ENCODE measurements around the gene WDR17. TPM values are rescaled to one million over a fixed set of nuclear protein-coding genes. Genes with fewer than 3 reads are reported as not detected.

Gene WDR17
- polyA plus RNA-seq, 1 donor from 2014 or later = 1.3 TPM

- no peaks in the 10 kb centered on the region for H3K9me3 Mint-ChIP-seq
- H3K4me3 Mint-ChIP-seq = no peak overlapping the region
- no peak overlapping the region for H3K27ac Mint-ChIP-seq
- H3K36me3 Mint-ChIP-seq = peaks cover 2% of the 10 kb centered on the region
- no peaks in the 10 kb centered on the region for H3K27me3 Mint-ChIP-seq
- H3K4me1 Mint-ChIP-seq = no peaks in the 10 kb centered on the region
Measured at GRCh38 chr4:176139518-176139917, 73.9 kb downstream of the WDR17 start.

GRCh38 chr4:176142253-176142652 is 76.6 kb downstream of the WDR17 start:
- Mint-ChIP-seq H3K4me3 (no peak overlapping the region), H3K36me3 (peaks cover 2% of the 10 kb centered on the region), H3K27me3 (no peaks in the 10 kb centered on the region), H3K27ac (no peak overlapping the region), H3K4me1 (no peaks in the 10 kb centered on the region), H3K9me3 (no peaks in the 10 kb centered on the region)

DNA sequence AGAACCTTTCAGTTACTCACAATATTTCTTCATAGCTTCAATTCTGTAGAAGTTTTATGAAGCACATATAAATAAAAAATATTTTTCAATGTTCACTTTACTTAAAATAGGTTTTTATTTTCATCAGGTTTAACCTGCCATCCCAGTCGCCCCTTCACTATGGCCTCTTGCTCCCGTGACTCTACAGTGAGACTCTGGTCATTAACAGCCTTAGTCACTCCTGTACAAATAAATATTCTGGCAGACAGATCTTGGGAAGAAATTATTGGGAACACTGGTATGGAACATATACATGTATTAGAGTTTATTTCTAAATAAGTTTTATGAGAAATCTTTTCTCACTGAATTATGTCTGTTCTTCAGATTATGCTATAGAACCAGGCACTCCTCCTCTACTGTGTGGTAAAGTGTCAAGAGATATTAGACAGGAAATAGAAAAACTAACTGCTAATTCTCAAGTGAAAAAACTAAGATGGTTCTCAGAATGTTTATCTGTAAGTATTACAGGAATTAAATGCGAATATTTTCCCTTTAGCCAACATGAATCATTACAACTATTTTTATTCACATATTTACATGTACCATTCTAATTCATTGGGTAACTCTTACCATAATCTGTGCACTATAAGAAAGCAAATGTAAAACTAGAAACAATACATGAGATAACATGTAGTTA is 84.2 kb downstream of the WDR17 start:
- Mint-ChIP-seq H3K4me3 (no peak overlapping the region), H3K27ac (no peak overlapping the region), H3K27me3 (no peaks in the 10 kb centered on the region), H3K4me1 (no peaks in the 10 kb centered on the region), H3K9me3 (no peaks in the 10 kb centered on the region), H3K36me3 (no peaks in the 10 kb centered on the region)

GRCh38 chr4:176150356-176150682 is 84.7 kb downstream of the WDR17 start:
- Mint-ChIP-seq H3K4me1 (no peaks in the 10 kb centered on the region), H3K9me3 (no peaks in the 10 kb centered on the region), H3K36me3 (no peaks in the 10 kb centered on the region), H3K27me3 (no peaks in the 10 kb centered on the region), H3K27ac (no peak overlapping the region), H3K4me3 (no peak overlapping the region)

- no peak overlapping the region for H3K4me3 Mint-ChIP-seq
- no peaks in the 10 kb centered on the region for H3K9me3 Mint-ChIP-seq
- no peaks in the 10 kb centered on the region for H3K4me1 Mint-ChIP-seq
Measured at GRCh38 chr4:176150704-176151103, 85.1 kb downstream of the WDR17 start.

GRCh38 chr4:176153124-176153523 is 87.5 kb downstream of the WDR17 start:
- Mint-ChIP-seq H3K27me3 (no peaks in the 10 kb centered on the region), H3K27ac (no peak overlapping the region), H3K36me3 (peaks cover 3% of the 10 kb centered on the region), H3K4me3 (no peak overlapping the region), H3K9me3 (no peaks in the 10 kb centered on the region), H3K4me1 (no peaks in the 10 kb centered on the region)

More at GRCh38 chr4:176150704-176151103, 85.1 kb downstream of the WDR17 start:
- H3K27me3 Mint-ChIP-seq = no peaks in the 10 kb centered on the region
- H3K27ac Mint-ChIP-seq = no peak overlapping the region
- H3K36me3 Mint-ChIP-seq = no peaks in the 10 kb centered on the region

GRCh38 chr4:176156656-176157055 is 91.0 kb downstream of the WDR17 start:
- no peaks in the 10 kb centered on the region for H3K4me1 Mint-ChIP-seq
- no peak overlapping the region for H3K27ac Mint-ChIP-seq
- no peaks in the 10 kb centered on the region for H3K9me3 Mint-ChIP-seq
- no peaks in the 10 kb centered on the region for H3K27me3 Mint-ChIP-seq
- peaks cover 9% of the 10 kb centered on the region for H3K36me3 Mint-ChIP-seq
- H3K4me3 Mint-ChIP-seq = no peak overlapping the region

DNA sequence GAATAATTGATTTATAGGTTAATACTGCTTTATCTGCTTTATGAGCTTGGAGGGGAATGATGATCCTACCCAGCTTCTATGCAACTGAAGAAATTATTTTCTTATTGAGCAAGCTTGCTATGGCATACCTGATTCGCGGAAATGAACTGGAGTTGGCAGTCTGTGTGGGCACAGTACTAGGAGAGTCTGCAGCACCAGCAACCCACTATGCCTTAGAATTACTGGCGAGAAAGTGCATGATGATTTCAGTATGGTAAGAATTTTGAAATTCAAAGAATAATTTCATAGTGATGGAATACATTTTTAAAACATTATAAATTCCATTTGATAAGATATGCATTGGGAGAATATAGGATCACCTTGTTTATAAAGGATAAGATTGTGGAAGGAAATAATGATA is 97.4 kb downstream of the WDR17 start:
- Mint-ChIP-seq H3K27me3 (no peaks in the 10 kb centered on the region), H3K36me3 (peaks cover 9% of the 10 kb centered on the region), H3K27ac (no peak overlapping the region), H3K4me3 (no peak overlapping the region), H3K9me3 (no peaks in the 10 kb centered on the region), H3K4me1 (no peaks in the 10 kb centered on the region)

DNA sequence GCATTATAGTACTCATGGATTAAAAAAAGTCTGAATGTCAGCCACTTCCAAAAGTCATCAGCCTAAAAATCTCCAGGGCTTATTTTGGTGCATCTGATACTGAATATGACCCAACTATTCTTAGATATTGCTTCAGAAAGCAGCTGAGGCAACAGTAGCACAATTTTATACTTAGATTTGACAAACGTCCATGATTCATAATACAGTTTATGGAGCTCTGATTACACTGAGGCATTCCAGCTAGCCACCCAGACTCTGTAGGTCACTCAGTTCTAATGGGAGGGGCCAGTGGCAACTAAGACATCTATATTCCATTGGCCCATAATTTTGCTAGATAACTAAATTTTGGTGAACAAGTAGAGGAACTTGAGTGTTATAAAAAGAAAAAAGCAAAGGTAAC is 119.4 kb downstream of the WDR17 start:
- peaks cover 6% of the 10 kb centered on the region for H3K27me3 Mint-ChIP-seq
- no peak overlapping the region for H3K4me3 Mint-ChIP-seq
- H3K36me3 Mint-ChIP-seq = peaks cover 3% of the 10 kb centered on the region
- H3K9me3 Mint-ChIP-seq = no peaks in the 10 kb centered on the region
- no peaks in the 10 kb centered on the region for H3K4me1 Mint-ChIP-seq
- no peak overlapping the region for H3K27ac Mint-ChIP-seq

GRCh38 chr4:176186067-176186466 is 120.4 kb downstream of the WDR17 start:
- Mint-ChIP-seq H3K4me3 (no peak overlapping the region), H3K36me3 (peaks cover 3% of the 10 kb centered on the region), H3K9me3 (no peaks in the 10 kb centered on the region), H3K27me3 (peaks cover 6% of the 10 kb centered on the region), H3K4me1 (no peaks in the 10 kb centered on the region), H3K27ac (no peak overlapping the region)

DNA sequence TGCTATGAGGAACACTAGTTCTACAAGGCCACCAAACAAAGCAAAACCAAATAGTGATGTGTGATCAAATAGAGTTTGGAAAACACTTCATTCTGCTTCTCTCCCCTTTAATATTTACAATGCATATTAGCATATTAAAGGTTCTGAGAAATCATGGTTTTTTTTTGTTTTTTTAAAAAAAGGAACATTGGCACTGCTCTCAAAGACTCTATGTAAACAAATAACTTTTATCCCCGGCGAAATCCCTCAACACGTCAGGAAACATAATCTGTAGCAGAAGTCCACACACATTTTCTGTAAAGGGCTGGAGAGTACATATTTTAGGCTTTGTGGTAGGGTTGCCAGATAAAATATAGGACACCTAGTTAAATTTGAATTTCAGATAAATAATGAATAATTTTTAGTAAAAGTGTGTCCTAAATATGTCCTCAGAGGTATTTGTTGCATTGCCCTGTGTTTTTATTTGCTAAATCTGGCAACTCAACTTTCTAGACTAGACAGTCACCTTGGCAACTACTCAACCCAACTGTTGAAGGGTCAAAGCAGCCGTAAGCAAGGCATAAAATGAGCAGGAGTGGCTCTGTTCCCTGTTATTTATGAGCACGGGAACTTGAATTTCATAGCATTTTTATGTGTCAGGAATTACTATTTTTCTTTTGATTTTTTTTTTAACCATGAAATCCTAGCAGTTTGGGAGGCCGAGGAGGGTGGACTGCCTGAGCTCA is 121.2 kb downstream of the WDR17 start:
- no peak overlapping the region for H3K4me3 Mint-ChIP-seq
- no peaks in the 10 kb centered on the region for H3K9me3 Mint-ChIP-seq
- H3K27ac Mint-ChIP-seq = no peak overlapping the region
- H3K4me1 Mint-ChIP-seq = no peaks in the 10 kb centered on the region
- peaks cover 3% of the 10 kb centered on the region for H3K36me3 Mint-ChIP-seq
- peaks cover 7% of the 10 kb centered on the region for H3K27me3 Mint-ChIP-seq

DNA sequence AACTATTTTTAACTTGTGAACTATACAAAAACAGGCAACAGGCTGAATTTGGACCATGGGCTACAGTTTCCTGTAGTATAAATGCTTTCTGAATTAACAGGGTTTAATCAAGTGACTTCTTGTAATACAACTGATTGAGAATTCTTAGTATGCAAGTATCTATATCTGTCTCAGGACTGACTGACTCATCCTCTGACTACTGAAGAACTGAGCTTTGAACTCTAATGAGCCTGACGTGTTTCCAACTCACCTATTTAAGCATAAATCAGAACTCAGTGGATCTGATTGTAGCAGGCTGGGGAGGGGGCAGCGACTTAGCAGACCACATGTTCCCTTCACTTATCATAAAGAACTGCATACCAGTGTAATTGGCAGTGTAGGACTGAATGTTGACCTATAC is 122.0 kb downstream of the WDR17 start:
- H3K27ac Mint-ChIP-seq = no peak overlapping the region
- H3K36me3 Mint-ChIP-seq = peaks cover 3% of the 10 kb centered on the region
- peaks cover 14% of the 10 kb centered on the region for H3K27me3 Mint-ChIP-seq
- no peak overlapping the region for H3K4me3 Mint-ChIP-seq
- no peaks in the 10 kb centered on the region for H3K9me3 Mint-ChIP-seq
- H3K4me1 Mint-ChIP-seq = no peaks in the 10 kb centered on the region

DNA sequence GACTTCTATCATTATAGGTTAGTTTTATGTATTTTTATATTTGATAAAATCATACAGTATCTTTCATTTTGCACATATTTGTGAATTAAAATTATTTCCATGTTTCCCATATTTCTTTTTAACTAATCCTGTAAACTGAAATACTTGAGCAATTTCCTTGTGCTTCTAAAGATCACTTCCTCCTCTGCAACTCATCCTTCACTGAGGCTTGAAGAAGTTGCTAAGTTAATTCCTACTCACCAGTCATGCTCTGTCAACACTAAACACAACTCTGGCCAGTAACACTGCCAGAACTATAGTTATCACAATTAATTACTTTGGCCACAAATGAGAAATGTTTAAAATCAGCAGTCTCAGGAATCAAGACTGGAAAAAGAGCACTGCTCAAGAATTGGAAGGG is 123.0 kb downstream of the WDR17 start:
- Mint-ChIP-seq H3K4me3 (no peak overlapping the region), H3K27ac (no peak overlapping the region), H3K9me3 (no peaks in the 10 kb centered on the region), H3K27me3 (peaks cover 19% of the 10 kb centered on the region), H3K4me1 (peaks cover 0 to 3% (median 0%) of the 10 kb centered on the region in 3 donors), H3K36me3 (peaks cover 3% of the 10 kb centered on the region)

GRCh38 chr4:176189891-176190795 is 124.5 kb downstream of the WDR17 start:
- H3K27me3 Mint-ChIP-seq = peaks cover 19% of the 10 kb centered on the region
- H3K27ac Mint-ChIP-seq = no peak overlapping the region
- H3K4me1 Mint-ChIP-seq = peaks cover 0 to 5% (median 2%) of the 10 kb centered on the region in 3 donors
- no peak overlapping the region for H3K4me3 Mint-ChIP-seq
- peaks cover 3% of the 10 kb centered on the region for H3K36me3 Mint-ChIP-seq
- no peaks in the 10 kb centered on the region for H3K9me3 Mint-ChIP-seq

DNA sequence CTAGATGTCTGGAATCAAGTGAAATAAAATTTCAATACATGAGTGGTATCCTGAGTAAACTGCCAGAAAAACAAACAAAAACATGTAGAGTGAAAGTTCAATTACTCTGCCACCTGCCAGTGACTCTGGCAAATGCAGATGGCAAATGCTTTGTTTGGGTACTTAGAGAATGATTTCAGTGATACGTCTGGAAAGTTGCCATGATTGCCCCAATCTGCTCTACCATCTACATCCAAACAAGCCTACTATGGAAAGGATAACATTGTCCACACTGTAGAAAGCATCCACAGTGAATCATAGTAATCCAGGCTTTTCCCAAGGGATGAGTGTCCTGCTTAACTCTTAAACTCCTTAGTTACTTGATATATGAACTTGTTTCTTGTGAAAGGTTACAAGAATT is 126.3 kb downstream of the WDR17 start:
- Mint-ChIP-seq H3K4me3 (no peak overlapping the region), H3K36me3 (peaks cover 3% of the 10 kb centered on the region), H3K4me1 (peaks cover 2 to 11% (median 11%) of the 10 kb centered on the region in 3 donors), H3K9me3 (no peaks in the 10 kb centered on the region), H3K27me3 (peaks cover 19% of the 10 kb centered on the region), H3K27ac (no peak overlapping the region)
